CD4-positive, alpha-beta T cell treated with Interleukin-4 for 4 hours (primary cell): ENCODE measurements around the gene P2RX6.

ENCODE experiments used
- DNase-seq: peaks from one replicate; pipeline ENCODE4 v3.0.0-alpha.2; 2020

P2RX6 gene

GRCh38 chr22:21015466-21016006 lies 571 bp downstream of the P2RX6 start:
- no peak for DNase-seq

GRCh38 chr22:21016644-21017420 lies 1.9 kb downstream of the P2RX6 start:
- DNase-seq: no peak

GRCh38 chr22:21018314-21018713 lies 3.3 kb downstream of the P2RX6 start:
- DNase-seq: no peak

- no peak for DNase-seq
Observed at GRCh38 chr22:21020802-21021429, 6.0 kb downstream of the P2RX6 start.

- DNase-seq: no peak
Observed at GRCh38 chr22:21022507-21022906, 7.5 kb downstream of the P2RX6 start.

- no peak for DNase-seq
Observed at GRCh38 chr22:21022955-21023614, 8.1 kb downstream of the P2RX6 start.

- DNase-seq: no peak
Observed at GRCh38 chr22:21025266-21025665, 10.3 kb downstream of the P2RX6 start.

- no peak for DNase-seq
Observed at GRCh38 chr22:21025763-21026755, 11.1 kb downstream of the P2RX6 start.

- no peak for DNase-seq
Observed at GRCh38 chr22:21026783-21027692, 12.1 kb downstream of the P2RX6 start.

- DNase-seq: no peak
Observed at GRCh38 chr22:21028277-21029251, 13.6 kb downstream of the P2RX6 start.

- no peak for DNase-seq
Observed at GRCh38 chr22:21029486-21030025, 14.6 kb downstream of the P2RX6 start.

GRCh38 chr22:21030032-21030431 lies 15.1 kb downstream of the P2RX6 start:
- DNase-seq: no peak

- DNase-seq: no peak
Observed at GRCh38 chr22:21030621-21031544, 15.9 kb downstream of the P2RX6 start.

GRCh38 chr22:21031545-21032036 lies 16.6 kb downstream of the P2RX6 start:
- DNase-seq: no peak

- DNase-seq: no peak
Observed at GRCh38 chr22:21032037-21032867, 17.3 kb downstream of the P2RX6 start, which contains the start of gene SLC7A4. Gene SLC7A4 (minus strand): TSS chr22:21032561. CDS start chr22:21031812, 749 bp downstream.

- no peak for DNase-seq
Observed at GRCh38 chr22:21032868-21033688, 18.1 kb downstream of the P2RX6 start.
